ENCODE data around the gene FBXO42.

The FBXO42 gene

GRCh38 chr1:16204634-16205333 lies 147.5 kb downstream of the FBXO42 start:
- no peak for DNase-seq (ENCODE audit: low read depth)

GRCh38 chr1:16204216-16204615 lies 148.1 kb downstream of the FBXO42 start:
- no peak for DNase-seq (ENCODE audit: low read depth)

GRCh38 chr1:16203550-16203949 lies 148.7 kb downstream of the FBXO42 start:
- no peak for DNase-seq (ENCODE audit: low read depth)

GRCh38 chr1:16202281-16203210 lies 149.7 kb downstream of the FBXO42 start:
- DNase-seq (ENCODE audit: low read depth), result no peak

GRCh38 chr1:16199700-16200099 lies 152.6 kb downstream of the FBXO42 start:
- DNase-seq (ENCODE audit: low read depth), result no peak

- DNase-seq (ENCODE audit: low read depth), result no peak
Measured at GRCh38 chr1:16199157-16199501, 153.2 kb downstream of the FBXO42 start.

GRCh38 chr1:16198444-16199156 lies 153.7 kb downstream of the FBXO42 start:
- DNase-seq (ENCODE audit: low read depth), result no peak

GRCh38 chr1:16196874-16197273 lies 155.4 kb downstream of the FBXO42 start:
- DNase-seq (ENCODE audit: low read depth), result no peak
